PC-9 (cell line): ENCODE results near the gene TEX29.

Experiments
- EZH2 ChIP-seq: fragments of 200-600 bp; sonication (generic); IDR thresholded peaks from 2 replicates; pipeline ENCODE4 v1.8.0; 2017; ENCODE audit warnings: antibody characterized with exemption, low read depth
- TF ChIP-seq, protein P1 (sequence below): fragments of 200-600 bp; sonication (generic); conservative IDR thresholded peaks from 2 replicates; pipeline ENCODE4 v1.6.1; 2017; ENCODE audit warnings: mixed run types, antibody characterized with exemption, mild to moderate bottlenecking, moderate library complexity

DNA sequence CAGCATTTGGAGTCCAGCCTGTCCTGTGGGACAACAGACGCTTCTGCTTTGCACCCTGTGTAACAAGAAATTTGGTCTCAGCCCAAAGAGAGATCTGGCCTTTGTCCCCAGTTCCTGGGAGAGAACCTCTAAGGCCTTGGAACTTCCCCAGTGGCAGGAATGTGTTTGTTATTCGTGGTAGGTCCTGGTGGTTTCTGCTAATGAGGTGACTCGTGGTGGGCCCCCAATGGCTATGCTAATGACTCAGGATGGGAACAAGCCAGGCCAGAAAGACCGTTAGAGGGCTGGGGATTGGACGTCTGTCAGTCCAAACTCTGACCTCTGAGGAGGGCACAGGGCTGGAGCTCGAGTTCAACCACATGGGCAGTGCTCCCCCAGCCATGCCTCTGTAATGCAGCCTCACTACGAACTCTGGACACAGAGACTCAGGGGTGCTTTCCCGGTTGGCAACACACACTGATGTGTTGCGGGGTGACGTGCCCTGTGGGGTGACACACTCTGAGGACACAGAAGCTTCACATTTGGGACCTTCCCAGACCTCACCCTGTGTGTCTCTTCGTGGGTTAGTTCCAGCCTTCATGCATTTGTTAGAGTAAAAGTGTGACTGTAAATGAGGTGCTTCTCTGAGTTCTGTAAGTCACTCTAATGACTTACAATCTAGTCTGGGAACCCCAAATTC, 38.9 kb downstream of the TEX29 start:
- TF ChIP-seq, protein P1, sequence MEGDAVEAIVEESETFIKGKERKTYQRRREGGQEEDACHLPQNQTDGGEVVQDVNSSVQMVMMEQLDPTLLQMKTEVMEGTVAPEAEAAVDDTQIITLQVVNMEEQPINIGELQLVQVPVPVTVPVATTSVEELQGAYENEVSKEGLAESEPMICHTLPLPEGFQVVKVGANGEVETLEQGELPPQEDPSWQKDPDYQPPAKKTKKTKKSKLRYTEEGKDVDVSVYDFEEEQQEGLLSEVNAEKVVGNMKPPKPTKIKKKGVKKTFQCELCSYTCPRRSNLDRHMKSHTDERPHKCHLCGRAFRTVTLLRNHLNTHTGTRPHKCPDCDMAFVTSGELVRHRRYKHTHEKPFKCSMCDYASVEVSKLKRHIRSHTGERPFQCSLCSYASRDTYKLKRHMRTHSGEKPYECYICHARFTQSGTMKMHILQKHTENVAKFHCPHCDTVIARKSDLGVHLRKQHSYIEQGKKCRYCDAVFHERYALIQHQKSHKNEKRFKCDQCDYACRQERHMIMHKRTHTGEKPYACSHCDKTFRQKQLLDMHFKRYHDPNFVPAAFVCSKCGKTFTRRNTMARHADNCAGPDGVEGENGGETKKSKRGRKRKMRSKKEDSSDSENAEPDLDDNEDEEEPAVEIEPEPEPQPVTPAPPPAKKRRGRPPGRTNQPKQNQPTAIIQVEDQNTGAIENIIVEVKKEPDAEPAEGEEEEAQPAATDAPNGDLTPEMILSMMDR = no peak
- no peak for TF ChIP-seq EZH2
